IMR-90 (cell line): ENCODE results near the gene EIF1AD.

Experiments
- ELK1 ChIP-seq: fragments of 150-350 bp; IDR thresholded peaks from 2 replicates; pipeline ENCODE4 v1.6.1; 2016; ENCODE audit warnings: low read depth, mild to moderate bottlenecking, low read length, moderate library complexity, borderline replicate concordance
- MAFK ChIP-seq: IDR thresholded peaks from 2 replicates; pipeline ENCODE4 v1.6.1; 2012; ENCODE audit warnings: low read depth, low read length, improper control_type of control experiment
- MAZ ChIP-seq: IDR thresholded peaks from 2 replicates; pipeline ENCODE4 v1.6.1; 2012; ENCODE audit warnings: low read depth, mild to moderate bottlenecking, low read length, improper control_type of control experiment, moderate library complexity, borderline replicate concordance
- MXI1 ChIP-seq: IDR thresholded peaks from 2 replicates; pipeline ENCODE4 v1.6.1; 2012; ENCODE audit warnings: low read depth, mild to moderate bottlenecking, low read length, moderate library complexity, borderline replicate concordance
- POLR2A ChIP-seq: IDR thresholded peaks from 2 replicates; pipeline ENCODE4 v1.6.1; 2012; ENCODE audit warnings: mild to moderate bottlenecking, low read depth, low read length
- RCOR1 ChIP-seq: IDR thresholded peaks from 2 replicates; pipeline ENCODE4 v1.6.1; 2012; ENCODE audit warnings: mild to moderate bottlenecking, low read length, improper control_type of control experiment; ENCODE audit not compliant: insufficient replicate concordance
- RFX5 ChIP-seq: IDR thresholded peaks from 2 replicates; pipeline ENCODE4 v1.8.0; 2012; ENCODE audit warnings: low read depth, mild to moderate bottlenecking, low read length, moderate library complexity
- TF ChIP-seq, protein P1 (sequence below): conservative IDR thresholded peaks from 2 replicates; pipeline ENCODE4 v1.5.1; 2012; ENCODE audit warnings: mild to moderate bottlenecking, low read depth, low read length, improper control_type of control experiment

DNA sequence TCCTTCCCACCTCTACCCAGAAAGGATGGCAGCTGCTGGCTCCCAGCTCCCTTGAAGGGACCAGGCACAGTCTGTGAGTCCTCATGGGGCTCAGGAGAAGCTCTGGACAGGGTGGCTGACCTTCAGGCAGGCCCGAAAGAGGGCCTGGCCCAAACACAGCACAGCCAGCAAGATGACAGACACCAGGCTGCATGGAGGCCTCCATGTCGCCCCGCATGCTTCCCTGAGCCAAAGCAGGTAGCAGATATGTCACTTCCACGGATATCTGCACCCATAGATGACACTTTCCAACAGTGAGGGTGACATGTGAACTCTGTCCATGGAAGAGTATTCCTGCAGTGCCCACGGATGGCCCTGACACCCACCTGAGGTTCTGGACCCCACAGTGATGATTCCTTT, 18.4 kb downstream of the EIF1AD start:
- TF ChIP-seq, protein P1, sequence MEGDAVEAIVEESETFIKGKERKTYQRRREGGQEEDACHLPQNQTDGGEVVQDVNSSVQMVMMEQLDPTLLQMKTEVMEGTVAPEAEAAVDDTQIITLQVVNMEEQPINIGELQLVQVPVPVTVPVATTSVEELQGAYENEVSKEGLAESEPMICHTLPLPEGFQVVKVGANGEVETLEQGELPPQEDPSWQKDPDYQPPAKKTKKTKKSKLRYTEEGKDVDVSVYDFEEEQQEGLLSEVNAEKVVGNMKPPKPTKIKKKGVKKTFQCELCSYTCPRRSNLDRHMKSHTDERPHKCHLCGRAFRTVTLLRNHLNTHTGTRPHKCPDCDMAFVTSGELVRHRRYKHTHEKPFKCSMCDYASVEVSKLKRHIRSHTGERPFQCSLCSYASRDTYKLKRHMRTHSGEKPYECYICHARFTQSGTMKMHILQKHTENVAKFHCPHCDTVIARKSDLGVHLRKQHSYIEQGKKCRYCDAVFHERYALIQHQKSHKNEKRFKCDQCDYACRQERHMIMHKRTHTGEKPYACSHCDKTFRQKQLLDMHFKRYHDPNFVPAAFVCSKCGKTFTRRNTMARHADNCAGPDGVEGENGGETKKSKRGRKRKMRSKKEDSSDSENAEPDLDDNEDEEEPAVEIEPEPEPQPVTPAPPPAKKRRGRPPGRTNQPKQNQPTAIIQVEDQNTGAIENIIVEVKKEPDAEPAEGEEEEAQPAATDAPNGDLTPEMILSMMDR = no peak
- TF ChIP-seq MAFK (no peak), POLR2A (no peak), RFX5 (no peak), RCOR1 (no peak), MXI1 (no peak), MAZ (no peak), ELK1 (no peak)
